Measurements from ENCODE around the gene LRIF1. TPM values are rescaled to one million over a fixed set of nuclear protein-coding genes. Genes with fewer than 3 reads are reported as not detected.

Gene LRIF1
- total RNA-seq, 8 experiments from 2014 or later, result 11.8 to 51.8 (median 37.8) TPM

- WGBS, 10 experiments, result 60 to 100% (median 76%) methylated on average over 1 to 6 of the region's 6 CpGs; no CpG with 5 or more reads in 1 of the 10 experiments
- in situ Hi-C loops (cut with MboI; ENCODE audit: low pct_unique_long_range_greater_than_20kb in 2 of 9, low sequenced_read_pairs in 9 of 9, unreplicated experiment in 9 of 9), result no loop called here
- H3K27ac ChIP-seq, result no peak overlapping the region
- no peak overlapping the region for H3K4me3 ChIP-seq
- no peaks in the 10 kb centered on the region for H3K4me1 ChIP-seq (replicated peaks in 1 of 2)
- no peak for ATAC-seq (replicated peaks in 6 of 8)
These were observed 60.8 kb downstream of the LRIF1 start for GRCh38 chr1:110902820-110903463.

DNA sequence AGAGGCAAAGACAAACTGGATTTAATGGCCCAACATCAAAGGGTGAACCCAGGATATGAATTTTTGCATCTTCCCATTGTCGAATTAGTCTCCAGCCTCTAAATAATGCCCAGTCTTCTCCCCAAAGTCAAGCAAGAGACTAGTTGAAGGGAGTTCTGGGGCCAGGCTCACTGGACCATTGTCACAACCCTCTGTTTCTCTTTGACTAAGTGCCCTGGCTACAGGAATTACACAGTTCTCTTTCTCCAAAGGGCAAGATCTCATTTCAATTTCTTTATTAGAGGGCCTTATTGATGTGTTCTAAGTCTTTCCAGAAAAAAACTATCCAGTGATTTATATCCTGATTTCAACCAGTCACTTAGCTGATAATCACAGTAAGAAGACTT lies 64.3 kb downstream of the LRIF1 start:
- Histone ChIP-seq H3K27ac (no peak overlapping the region), H3K4me3 (no peak overlapping the region), H3K4me1 (replicated peaks in 1 of 2) (no peaks in the 10 kb centered on the region)
- no peak for ATAC-seq (replicated peaks in 6 of 8)
- in situ Hi-C loops (cut with MboI; ENCODE audit: low pct_unique_long_range_greater_than_20kb in 2 of 9, low sequenced_read_pairs in 9 of 9, unreplicated experiment in 9 of 9), result no loop called here
- WGBS, 10 experiments, result 0 to 75% (median 36%) methylated on average over 1 of the region's 1 CpG; no CpG with 5 or more reads in 3 of the 10 experiments

GRCh38 chr1:110898734-110899457 lies 64.8 kb downstream of the LRIF1 start:
- H3K4me1 ChIP-seq (replicated peaks in 1 of 2), result no peaks in the 10 kb centered on the region
- no peak overlapping the region for H3K4me3 ChIP-seq
- in situ Hi-C loops (cut with MboI; ENCODE audit: low pct_unique_long_range_greater_than_20kb in 2 of 9, low sequenced_read_pairs in 9 of 9, unreplicated experiment in 9 of 9), result no loop called here
- 0 to 75% (median 48%) methylated on average over 1 to 3 of the region's 3 CpGs; no CpG with 5 or more reads in 1 of the 10 experiments for WGBS, 10 experiments
- ATAC-seq (replicated peaks in 6 of 8), result no peak
- no peak overlapping the region for H3K27ac ChIP-seq

- Histone ChIP-seq H3K27ac (no peak overlapping the region), H3K4me1 (replicated peaks in 1 of 2) (no peaks in the 10 kb centered on the region), H3K4me3 (no peak overlapping the region)
- WGBS, 10 experiments, result 33 to 100% (median 83%) methylated on average over 1 to 2 of the region's 2 CpGs; no CpG with 5 or more reads in 5 of the 10 experiments
- in situ Hi-C loops (cut with MboI; ENCODE audit: low pct_unique_long_range_greater_than_20kb in 2 of 9, low sequenced_read_pairs in 9 of 9, unreplicated experiment in 9 of 9), result no loop called here
- no peak for ATAC-seq (replicated peaks in 6 of 8)
These were observed 66.0 kb downstream of the LRIF1 start for GRCh38 chr1:110897681-110898080.

Other genes with a start within 250 kb of the LRIF1 start
- 1 to 10 TPM in 2 of 8 experiments, under 1 TPM in 3, not detected in 3; 0.43 to 2.3 (median 0.76) TPM for gene CD53, start 90.8 kb downstream of the LRIF1 start, total RNA-seq
- 10 to 100 TPM; 26.8 to 50.3 (median 42.4) TPM for gene DRAM2, start 176.2 kb upstream of the LRIF1 start, total RNA-seq
- 10 to 100 TPM; 18.7 to 48.5 (median 28.6) TPM for gene CEPT1, start 176.3 kb upstream of the LRIF1 start, total RNA-seq
- 10 to 100 TPM in 1 of 8 experiments, 1 to 10 TPM in 3, under 1 TPM in 4; 0.36 to 23.4 (median 1.4) TPM for gene DENND2D, start 236.7 kb upstream of the LRIF1 start, total RNA-seq

All from motor neuron (in vitro differentiated cells).